COLO668 (cell line): Measurements from ENCODE around the gene LPCAT1.
"Not testable (repeated sequence)": the region's sequence is repeated elsewhere in the genome, so short reads cannot be mapped to it uniquely, and the experiment has no call there.

ENCODE experiments used
- DNase-seq: peaks from one replicate; lab custom pipeline; 2025; ENCODE audit not compliant: unreplicated experiment; lab: John Stamatoyannopoulos, UW

The LPCAT1 gene, protein sequence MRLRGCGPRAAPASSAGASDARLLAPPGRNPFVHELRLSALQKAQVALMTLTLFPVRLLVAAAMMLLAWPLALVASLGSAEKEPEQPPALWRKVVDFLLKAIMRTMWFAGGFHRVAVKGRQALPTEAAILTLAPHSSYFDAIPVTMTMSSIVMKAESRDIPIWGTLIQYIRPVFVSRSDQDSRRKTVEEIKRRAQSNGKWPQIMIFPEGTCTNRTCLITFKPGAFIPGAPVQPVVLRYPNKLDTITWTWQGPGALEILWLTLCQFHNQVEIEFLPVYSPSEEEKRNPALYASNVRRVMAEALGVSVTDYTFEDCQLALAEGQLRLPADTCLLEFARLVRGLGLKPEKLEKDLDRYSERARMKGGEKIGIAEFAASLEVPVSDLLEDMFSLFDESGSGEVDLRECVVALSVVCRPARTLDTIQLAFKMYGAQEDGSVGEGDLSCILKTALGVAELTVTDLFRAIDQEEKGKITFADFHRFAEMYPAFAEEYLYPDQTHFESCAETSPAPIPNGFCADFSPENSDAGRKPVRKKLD

DNA sequence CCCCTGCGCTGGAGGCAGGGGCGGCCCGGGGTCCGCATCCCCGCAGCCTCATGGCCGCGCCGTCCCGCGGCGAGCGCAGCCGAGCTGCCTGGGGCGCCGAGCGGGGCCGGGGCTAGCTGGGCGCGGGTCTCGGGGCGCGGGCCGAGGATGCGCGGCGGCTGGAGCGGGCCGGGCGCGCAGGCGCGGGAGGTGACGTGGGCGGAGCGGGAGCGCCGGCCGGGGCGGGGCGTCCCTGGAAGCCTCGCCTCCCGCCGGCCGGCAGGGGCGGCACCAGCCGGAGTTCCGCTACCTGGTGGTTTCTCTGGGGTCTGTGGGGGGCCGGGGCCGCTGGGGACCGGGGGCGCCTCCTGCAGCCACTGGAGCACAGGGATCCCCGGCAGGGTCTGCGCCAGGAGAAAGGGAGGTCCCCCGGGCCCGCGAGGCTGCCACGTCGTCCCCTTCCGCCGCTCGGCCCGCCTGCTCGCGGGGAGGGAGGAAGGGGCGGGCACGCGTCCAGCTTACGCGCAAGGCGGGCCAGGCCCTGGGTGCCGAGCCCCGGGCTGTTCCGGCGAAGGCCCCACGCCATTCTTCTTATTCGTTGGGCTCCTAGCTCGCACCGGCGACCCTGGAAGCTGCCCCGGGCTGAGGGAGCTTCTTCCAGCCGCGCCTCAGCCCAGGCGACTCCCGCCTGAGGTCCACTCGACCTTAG is at the start of gene LPCAT1:
TSS of gene LPCAT1 (minus strand) at position 168 of the 688 bp plus-strand sequence. CDS start at position 52, 116 bp downstream.
- DNase-seq: peak; percentile 90

DNA sequence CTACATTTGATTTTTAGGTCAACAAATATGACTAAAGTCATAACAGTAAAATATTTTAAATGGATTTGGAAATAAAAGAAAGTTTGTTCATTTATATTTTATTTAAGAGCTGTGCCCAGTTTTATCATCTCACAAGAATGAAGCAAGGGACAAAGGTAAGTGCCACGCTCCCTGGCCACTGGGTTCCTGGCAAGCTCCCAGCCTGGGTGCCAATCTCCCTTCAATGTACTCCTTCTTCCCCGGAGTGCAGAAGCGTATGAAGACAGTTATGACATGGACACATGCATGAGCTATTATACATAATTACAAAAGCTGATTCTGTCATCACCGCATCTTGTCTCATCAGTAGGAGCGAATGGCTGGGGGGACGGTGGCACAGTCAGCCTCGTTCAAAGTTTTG is 48.1 kb upstream of the LPCAT1 start:
- DNase-seq: not testable (repeated sequence)

DNA sequence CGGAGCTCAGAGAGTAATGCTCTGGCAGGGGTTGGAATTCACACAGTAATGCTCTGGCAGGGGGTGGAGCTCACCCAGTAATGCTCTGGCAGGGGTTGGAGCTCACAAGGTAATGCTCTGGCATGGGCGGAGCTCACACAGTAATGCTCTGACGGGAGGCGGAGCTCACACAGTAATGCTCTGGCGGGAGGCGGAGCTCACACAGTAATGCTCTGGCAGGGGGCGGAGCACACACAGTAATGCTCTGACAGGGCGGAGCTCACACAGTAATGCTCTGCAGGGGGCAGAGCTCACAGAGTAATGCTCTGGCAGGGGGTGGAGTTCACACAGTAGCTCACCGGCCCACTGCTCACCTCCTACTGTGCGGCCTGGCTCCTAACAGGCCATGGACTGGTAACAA is 47.2 kb upstream of the LPCAT1 start:
- DNase-seq: no peak

DNA sequence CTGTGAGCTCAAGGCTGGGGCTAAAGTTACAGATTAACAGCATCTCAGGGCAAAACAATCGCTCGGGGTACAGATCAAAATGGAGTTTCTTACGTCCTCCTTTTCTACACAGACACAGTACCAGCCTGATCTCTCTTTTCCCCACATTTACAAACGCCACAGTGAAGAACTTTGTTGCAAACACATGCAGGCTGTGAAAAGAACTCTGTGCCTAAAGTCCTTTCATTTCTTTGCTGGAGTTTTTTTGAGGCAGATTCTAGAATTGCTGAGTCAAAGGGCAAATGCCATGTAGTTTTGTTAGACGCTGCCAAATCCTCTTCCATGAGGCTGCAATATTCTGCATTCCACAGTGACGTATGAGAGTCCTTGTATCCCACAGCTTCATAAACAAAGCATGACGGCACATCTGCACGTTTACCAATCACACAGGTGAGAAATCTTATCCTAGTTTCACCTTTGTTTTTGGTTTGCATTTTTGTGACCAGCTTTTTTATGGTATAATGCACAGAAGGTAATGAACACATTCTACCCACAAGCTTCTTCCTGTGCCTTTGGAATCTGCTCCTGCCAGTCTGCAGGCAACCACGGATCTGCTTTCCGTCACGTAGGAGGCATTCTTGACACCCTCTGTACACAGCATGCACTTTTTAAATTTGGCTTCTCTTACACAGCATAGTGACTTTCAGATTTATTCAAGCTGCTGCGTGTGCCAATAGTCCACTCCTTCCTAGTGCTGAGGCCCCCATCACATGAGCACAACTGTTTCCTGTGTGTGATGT is 44.6 kb upstream of the LPCAT1 start:
- no peak for DNase-seq

DNA sequence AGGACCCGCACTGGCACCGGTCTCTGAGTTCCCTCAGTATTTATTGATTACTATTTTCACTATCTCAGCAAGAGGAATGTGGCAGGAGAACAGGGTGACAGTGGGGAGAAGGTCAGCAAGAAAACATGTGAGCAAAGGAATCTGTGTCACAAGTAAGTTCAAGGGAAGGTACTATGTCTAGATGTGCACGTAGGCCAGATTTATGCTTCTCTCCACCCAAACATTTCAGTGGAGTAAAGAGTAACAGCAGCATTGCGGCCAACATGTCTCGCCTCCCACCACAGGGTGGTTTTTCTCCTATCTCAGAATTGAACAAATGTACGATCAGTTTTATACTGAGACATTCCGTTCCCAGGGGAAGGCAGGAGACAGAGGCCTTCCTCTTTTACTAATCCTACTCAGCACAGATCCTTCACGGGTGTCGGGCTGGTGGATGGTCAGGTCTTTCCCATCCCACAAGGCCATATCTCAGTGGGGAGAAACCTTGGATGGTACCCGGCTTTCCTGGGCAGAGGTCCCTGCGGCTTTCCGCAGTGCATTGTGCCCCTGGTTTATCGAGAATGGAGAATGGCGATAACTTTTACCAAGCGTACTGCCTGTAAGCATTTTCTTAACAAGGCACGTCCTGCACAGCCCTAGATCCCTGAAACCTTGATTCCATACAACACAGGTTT is 43.9 kb upstream of the LPCAT1 start:
- not testable (repeated sequence) for DNase-seq

DNA sequence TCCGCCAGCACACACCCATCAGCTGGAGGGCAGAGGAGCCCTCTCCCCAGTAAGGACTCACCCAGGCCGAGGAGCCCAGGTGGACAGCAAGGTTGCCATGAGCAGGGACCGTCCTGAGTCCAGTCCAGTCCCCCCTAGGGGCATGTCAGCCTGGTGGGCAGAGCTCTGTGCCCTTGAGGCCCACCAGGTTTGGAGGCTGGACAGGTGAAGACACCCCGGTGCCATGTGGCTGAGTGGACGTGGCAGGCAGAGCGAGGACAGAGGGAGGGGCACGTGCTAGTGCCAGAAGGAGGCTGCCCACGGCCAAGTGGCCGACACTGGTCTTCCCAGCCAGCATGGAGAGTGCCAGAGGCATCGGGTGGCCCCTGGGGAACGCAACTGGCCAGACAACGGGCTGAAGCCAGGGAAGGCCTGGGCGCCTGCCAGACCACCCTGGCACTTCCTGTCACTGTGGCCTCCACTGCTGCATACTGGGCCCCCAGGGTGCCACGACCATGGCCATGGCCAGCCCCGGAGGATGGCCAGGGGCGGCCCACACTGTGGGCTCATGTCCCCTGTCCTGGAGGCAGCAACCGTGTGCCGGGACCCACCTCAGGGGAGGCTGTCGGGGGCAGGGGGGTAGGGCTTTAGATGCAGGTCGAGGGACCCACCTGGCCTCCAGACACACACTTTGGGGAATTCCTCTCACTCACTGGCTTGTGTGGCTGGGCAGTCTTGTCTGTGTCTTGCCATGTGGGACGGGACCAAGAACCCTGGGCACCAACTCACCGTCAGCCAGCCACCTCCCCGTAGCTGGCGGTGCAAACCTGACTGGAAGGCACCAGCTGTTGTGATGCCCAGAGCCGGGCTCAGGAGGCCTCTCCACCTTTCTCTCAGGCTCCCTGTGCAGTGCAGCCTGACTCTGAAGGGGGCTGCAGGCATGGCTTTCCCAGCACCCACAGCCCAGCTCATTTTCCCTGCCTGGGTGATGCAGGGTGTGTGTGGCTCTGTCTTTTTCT is 42.3 kb upstream of the LPCAT1 start:
- DNase-seq: no peak

DNA sequence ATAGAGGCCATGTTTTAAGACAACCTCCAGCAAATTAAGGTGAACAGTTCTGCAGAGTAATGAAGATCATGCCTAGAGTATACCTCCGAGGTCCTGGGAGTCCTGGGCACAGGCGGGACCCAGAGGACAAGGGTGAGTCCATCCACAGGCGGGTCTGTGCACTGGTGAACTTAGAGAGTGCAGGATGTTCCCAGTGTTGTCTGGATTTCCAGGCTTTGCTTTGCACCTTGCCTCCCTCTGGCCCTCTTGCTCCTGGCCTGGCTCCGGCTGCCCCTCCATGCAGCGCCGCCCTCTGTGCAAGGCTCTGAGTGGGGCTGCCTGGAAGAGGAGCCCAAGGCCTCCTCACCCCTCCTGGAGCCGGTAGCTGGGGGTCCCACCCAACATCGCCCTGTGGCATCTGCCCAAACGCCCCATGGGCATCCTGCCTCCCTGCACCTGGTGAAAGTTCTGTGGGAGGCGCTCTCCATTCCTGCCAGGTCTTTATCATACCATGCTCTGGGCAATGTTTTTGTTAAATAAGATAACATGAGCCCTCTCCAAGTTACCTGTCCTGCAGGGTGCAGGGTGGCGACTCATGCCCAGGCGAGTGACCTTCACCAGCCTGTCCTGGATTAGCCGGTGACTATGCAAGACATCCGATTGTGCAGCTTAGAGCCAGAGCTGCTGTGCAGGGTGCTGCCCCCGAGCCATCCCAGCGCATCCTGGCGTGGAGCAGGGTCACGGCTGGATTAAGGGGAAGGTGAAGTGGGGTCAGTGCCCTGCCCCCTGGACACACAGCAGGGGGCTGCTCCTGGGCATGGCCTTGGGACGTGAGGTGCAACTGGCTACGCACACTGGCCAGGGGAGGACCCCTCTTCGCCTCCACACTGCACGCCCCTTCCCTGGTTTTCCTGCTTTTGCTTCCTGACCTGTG is 41.3 kb upstream of the LPCAT1 start:
- no peak for DNase-seq

DNA sequence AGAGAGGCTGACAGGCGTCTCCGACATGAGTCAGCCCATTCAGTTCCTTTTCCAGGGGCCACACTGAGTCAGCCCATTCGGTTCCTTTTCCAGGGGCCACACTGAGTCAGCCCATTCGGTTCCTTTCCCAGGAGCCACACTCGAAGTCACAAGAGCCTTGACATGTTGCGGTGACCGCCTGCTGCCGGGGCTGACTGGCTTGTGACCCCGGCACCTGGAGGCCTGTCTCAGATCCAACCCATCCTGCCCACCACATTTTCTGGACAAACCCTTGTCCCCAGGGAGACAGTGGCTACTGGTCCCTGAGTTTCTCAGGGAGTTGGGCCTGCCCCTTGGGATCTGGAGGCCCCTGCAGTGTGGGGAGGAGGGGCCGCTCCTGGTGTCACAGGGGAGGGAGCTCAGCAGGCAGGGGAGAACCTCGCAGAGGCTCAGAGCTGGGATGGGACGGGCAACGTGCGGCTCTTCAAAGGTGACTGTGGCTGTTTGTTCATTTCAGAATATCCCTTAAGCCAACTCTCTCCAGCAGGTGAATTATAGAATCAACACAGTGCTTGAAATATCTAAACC is 40.5 kb upstream of the LPCAT1 start:
- no peak for DNase-seq

DNA sequence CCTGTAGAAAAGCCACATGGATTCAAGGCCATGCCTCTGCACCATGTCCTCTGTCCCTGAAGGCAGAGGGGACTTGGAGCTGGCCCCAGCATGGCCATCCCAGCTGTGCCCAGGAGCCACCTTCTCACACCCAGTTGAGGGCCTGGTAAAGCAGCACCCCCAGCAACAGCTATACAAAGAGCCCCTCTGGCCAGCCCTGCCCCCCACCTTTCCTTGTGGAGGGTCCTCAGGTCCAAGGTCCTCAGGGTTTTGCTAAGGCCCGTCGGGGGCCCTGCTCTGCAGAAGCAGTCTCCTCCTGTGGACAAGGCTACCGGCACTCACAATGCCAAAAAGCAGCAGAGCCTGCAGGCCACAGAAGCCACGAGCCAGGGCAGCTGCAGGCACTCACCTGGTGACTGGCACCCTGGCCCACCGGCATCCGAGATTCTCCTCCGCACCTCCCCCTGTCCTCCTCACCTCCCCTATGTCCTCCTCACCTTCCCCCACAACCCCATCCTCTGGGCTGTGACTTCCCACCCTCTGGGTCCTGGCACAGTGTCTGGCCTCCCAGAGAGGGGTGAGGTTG is 39.9 kb upstream of the LPCAT1 start:
- no peak for DNase-seq

DNA sequence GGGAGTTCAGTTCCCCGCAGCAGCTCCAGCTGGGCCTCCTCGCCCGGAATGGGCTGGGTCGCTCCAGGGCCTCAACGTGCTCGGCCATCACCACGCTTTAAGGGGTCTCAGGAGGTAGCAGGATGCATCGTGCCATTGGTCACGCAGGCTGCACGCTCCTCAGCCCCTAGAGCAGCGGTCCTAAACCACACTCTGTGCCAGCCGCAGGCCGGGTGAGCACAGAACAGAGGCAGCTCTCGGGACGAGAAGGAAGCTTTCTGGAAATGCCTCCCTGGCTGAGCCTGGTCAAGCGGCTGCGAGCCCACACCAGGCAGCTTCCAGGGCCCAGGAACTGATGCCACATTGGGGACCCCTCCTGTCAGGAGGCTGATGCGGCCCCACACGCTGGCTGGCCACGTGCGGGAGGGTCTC is 39.3 kb upstream of the LPCAT1 start:
- DNase-seq: no peak

DNA sequence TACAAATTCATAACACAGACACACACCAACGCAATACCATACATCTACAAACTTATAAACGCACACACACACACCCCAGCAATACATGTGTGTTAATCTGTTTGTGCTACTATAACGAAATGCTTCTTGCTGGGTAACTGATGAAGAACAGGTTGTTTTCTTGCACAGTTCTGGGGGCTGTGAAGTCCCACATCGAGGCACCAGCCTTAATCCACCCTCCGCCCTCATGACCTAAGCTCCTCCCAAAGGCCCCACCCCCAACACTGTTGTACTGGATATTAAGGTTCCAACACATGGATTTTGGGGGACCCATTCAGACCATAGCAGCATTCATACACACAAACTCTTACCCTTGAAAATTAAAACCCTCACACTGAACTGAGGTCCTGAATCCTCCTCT is 38.8 kb upstream of the LPCAT1 start:
- DNase-seq: no peak

DNA sequence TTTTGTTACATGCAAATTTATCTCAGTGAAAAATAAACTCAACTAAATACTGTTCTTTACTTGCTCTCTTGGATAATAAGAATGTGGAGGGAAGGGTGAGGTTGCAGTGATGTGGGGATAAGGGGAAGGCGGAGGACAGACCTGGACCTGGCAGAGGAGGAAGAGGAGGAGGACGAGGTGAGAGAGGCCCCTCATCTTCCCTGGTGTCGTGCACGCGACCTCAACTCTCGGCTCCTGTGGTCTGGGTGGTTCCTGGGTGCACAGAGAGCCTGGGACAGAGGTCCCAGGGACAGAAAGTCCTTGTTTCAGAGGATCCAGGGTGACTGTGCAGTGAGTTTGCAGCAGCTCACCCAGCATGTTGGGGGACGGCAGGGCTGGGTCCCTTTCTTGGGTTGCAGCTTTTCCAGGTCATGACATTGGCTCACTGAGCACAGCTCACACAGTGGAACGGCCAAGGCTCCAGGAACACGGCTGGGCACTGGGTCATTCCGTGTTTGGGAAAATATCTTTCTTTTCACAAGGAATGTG is 37.7 kb upstream of the LPCAT1 start:
- DNase-seq: no peak

DNA sequence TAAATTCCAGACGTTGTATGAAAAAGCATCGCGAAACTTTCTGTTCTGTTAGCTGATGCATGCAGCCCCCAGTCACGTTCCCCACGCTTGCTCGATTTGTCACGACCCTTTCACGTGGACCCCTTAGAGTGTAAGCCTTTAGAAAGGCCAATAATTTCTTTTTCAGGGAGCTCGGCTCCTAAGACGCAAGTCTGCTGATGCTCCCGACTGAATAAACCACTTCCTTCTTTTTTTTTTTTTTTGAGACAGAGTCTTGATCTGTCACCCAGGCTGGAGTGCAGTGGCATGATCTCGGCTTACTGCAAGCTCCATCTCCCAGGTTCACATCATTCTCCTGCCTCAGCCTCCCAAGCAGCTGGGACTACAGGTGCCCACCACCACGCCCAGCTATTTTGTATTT is 36.7 kb upstream of the LPCAT1 start:
- not testable (repeated sequence) for DNase-seq

DNA sequence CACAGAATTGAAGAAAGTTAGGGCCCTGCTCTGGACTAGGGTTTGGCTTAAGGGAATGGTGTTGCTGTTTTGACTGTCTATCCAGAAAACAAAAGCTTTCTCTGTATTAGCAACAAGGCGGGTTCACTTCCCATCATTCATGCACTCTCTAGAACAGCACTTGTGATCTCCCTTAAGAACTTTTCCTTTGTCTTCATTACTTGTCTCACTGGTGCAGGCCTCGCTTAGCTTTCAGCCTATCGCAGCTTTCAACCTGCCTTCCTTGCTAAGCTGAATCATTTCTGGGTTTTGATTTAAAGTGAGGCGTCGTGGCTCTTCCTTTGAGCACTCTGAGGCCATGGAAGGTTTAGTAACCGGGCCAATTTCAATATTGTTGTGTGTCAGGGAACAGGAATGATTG is 35.2 kb upstream of the LPCAT1 start:
- no peak for DNase-seq

DNA sequence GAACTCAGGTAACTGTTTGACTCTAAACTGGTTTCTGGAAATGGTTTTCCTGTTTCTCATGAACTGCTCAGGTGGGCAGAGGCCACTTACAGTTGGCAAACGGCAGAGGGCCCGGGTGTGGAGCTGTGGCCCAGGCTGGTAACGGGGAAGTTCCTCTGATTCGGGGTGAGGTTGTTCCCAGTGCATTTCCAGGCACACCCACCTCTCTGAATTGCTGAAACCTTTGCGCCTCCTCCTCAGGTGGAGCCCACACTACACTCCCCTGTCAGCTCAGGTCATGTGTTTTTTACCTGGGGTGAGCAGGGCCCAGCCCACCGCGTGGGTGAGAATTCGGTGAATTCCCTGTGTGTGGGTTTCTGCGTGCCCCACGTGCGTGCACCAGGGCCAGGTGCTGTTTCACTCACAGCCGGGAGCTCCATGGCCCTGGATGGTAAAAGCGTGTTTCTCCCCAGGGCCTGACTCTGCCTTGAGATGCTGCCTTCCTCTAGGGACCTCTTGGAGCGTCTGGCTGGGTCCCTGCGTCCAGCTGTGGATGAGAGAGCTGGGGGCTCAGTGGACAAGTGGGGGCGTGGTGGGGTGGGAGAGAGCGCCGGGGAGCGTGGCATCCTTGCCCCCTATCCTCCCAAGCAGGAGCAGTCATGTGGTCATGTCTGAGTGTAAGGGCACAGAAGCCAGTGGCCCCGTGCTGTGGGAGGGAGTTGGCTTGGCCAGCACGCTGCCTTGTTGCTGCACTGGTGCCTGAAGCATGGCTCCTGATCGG is 33.5 kb upstream of the LPCAT1 start:
- no peak for DNase-seq

DNA sequence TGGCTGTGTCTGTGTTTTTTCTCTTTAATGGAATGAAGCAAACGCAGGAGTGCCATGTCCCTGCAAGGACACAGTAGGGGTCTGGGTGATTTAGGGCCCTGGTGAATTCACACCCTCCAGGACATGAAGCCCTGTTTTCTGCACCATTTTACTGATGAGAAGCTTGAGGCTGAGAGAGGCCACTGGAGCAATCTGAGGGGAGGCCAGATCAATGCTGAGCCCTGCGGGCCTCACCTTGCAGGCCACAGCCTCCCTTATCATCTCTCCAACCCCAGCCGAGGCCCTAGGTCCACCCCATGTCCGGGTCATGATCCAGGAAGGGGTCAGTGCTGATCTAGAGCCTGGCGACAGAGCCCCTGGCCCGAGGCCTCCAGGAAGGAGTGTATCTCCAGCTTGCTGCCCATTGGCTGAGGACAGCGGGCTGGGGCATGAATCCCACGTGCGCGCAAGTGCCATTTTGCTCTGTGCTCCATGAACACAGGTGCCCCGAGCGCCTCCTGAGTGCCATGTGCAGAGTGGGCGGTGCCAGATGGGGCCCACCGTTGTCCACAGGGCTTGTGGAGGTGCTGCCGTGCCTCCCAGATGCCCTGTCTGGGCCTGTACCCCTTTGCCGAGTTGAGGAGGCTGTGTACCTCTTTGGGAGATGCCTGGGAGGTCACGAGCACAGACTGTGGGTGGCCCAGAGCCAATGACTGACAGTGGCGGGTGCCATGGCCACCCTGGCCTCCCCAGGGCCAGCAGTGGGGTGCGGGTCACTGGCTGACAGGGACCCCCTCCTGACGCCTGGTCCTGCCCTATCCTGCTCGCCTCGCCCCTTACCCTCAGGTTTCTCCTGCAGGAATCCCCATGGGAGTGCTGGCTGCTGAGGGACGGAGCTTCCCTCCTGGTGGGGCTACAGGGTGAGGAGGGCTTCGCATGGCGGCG is 32.3 kb upstream of the LPCAT1 start:
- no peak for DNase-seq
